Dermis blood vessel endothelial cell (primary cell): Measurements from ENCODE around the gene CPAMD8. TPM values are rescaled to one million over a fixed set of nuclear protein-coding genes. Genes with fewer than 3 reads are reported as not detected.

Source experiments
- DNase-seq: peaks from one replicate; pipeline ENCODE4 v3.0.0; 2010
- total RNA-seq: library from RNA; depleted of rRNA; stranded (reverse); fragments of >200 nt; gene quantifications from 2 replicates; pipeline ENCODE4 v1.2.3, GENCODE V29; 2014

Gene CPAMD8
- total RNA-seq, 1 donor from 2014 or later, result 3.7 TPM

DNA sequence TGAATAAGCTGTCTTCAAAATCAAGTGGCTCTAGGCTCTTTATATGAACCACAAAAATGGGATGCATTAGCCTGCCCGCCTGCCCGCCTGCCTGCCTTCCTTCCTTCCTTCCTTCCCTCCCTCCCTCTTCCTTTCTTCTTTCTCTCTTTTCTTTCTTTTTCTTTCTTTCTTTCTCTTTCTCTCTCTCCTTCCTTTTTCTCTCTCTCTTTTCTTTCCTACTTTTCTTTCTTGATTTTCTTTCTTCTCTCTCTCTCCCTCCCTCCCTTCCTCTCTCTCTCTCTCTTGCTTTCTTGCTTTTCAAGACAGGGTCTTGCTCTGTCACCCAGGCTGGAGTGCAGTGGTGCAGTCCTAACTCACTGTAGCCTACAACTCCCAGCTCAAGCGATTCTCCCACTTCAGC, 110.9 kb downstream of the CPAMD8 start:
- DNase-seq, result no peak

DNA sequence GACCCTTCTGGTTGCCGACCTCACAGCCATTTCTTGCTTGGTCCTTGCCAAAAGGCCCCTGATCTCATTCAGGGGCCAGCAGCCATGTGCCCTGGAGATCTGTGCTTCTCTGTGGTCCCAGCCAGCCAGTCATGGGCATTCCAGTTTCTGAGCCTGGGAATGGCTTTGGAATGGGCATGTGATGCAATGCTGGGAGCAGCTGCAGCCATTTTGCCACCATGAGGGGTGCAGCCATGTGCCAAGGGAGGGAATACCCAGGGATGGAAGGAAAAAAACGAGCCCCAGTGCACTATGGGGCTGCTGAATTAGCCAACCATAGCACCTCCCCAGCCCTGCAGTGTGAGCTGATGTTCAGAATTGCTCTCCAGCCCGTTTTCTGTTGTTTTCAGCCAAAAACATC, 111.5 kb downstream of the CPAMD8 start:
- DNase-seq, result no peak

DNA sequence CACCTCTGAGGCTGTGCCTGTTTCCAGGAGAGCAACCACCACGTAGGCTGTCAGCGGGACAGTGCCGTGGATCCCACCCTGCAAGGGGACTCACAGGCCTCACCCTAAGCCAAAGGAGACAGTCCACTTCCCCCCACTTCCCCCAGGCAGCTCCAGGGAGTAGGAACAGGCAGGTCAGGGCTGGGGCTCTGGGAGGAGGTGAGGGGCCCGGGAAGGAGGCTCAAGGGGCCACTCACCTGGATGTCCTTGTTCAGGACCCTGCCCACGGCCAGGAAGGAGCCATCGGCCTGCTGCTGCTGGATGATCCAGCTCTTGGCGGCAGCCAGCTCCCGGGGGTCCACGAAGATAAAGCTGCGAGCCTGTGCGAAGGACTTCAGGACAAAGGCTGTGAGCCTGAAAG, 112.2 kb downstream of the CPAMD8 start:
- no peak for DNase-seq

GRCh38 chr19:16912780-16913179, 113.8 kb downstream of the CPAMD8 start:
- DNase-seq, result no peak

GRCh38 chr19:16911046-16911445, 115.6 kb downstream of the CPAMD8 start:
- DNase-seq, result no peak

DNA sequence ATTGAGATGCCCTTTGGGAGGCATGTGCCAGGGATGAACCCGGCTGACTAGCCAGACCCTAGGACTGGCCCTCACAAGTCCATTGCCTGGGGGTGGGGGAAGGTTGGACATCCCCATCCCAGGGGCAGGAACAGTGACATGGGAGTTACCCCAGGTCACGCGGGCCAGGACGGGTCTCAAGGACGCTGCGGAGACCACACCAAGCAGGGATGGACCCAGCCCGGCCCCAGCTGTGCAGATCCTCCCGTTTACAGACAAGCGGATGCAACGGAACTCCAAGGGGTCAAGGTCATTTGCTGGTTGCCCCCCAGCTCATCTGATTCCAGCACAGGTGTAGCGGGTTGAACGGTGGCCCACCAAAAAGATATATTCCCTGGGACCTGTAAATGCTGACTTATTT, 117.9 kb downstream of the CPAMD8 start:
- no peak for DNase-seq

GRCh38 chr19:16904599-16904998, 122.0 kb downstream of the CPAMD8 start:
- DNase-seq, result no peak

DNA sequence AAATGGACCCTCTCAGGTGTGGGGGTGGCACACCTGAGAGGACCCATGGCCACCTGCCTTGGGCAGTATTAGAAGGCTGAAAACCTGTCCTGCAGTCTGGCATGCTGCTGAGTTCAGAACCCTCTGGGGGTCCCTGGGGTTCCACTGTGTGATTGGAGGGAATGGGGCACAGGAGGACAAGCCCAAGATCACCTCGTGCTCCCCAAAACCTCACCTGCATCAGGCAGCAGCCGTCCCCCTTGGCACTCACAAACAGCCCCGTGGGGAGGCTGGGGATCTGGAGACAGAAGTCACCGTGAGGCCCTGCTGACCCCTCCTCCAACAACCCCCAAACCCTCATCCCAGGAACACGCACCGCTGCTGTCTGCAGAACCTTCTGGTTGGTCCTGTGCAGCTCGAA, 123.3 kb downstream of the CPAMD8 start:
- DNase-seq, result no peak

GRCh38 chr19:16902545-16902944, 124.1 kb downstream of the CPAMD8 start:
- DNase-seq, result no peak

DNA sequence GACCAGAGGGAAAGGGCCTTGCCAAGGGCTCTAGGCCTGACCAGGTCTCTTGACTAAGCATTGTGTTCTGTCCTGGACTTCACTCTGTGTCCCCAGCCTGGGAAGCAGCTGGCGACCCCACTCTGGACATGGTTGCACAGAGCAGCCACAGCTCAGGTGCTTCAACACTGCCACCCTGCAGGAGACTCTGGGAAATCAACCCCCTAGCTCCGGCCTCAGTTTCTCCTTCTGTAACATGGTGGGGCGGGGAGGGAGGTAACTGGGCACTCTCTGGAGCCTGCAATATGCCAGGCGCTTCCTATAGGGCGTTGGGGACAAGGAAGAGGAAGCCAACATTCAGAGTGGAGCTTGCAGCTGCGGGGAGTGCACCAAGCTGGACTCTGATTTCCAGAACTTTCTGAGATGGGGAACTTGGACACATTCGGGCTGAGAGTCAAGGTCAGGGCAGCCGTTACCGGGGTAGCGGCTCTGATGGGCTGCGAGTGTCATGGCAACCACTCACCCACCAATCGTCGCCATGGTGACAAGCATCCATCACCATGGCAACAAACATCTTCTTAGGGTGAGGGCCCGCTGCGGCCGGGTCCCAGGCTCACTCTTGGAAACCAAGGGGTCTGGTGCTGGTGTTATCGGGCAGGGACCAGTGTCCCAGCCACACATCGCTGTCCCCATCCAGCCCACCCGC, 125.0 kb downstream of the CPAMD8 start:
- DNase-seq, result no peak

DNA sequence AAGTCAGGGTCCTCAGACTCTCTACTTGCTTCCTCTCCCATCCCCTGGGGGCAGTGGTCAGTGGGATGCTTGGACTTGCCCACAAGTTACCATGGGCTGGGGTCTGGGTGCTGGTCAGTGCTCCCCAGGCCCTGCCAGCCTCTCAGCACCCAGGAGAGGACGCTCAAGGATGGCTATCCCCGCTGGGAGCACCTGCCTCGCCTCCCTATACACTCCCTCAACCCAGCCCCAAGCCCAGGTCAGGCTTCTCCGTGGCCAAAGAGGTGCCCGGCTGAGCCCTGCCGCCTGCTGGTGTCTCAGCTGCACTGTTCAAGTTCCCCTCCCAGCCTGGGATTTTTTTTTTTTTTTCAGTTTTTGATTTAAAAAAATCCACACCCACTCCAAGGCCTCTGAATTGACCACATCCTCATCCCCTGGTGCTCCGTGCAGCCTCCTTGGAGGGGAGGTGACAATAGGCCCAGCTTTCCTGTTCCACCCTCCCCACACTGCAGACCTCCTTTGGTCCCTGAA, 127.0 kb downstream of the CPAMD8 start:
- peak; percentile 73 for DNase-seq

DNA sequence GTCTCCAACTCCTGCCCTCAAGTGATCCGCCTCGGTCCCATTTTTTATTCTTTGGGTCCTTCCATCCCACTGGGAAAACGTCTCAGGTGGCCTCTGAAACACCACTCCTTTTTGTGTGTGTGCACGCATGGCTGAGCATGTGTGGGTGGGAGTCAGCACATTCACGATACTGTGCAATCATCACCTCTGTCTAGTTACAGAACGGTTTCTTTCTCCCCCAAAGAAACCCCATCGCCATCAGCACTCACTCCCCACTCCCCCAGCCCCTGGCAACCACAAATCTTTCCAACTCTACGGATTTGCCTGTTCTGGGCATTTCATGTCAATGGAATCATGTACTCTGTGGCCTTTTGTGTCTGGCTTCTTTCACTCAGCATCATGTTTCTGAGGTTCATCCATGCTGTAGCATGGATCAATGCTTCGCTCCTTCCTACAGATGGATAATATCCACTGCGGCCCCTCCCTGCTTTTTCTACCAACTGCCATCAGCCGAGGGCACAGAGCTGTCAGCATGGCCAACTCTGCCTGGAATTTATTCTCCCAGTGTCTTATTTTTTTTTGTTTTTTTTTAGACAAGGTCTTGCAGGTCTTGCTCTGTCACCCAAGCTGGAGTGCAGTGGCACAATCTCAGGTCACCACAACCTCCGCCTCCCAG, 128.1 kb downstream of the CPAMD8 start:
- DNase-seq, result no peak

DNA sequence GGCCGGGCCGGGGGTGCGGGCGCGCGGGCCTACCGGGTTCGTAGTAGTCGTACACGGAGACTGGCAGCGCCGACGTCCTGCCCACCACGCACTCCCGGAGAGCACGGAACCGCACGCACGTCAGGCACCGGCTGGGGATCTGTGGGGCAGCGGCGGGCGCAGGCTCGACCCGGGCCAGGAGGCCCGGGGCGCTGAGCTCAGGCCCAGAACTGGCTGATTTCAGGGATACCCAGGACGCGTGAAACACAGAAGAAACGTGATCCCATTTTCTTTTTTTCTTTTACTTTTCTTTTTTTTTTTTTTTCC, 128.8 kb downstream of the CPAMD8 start:
- DNase-seq, result no peak

DNA sequence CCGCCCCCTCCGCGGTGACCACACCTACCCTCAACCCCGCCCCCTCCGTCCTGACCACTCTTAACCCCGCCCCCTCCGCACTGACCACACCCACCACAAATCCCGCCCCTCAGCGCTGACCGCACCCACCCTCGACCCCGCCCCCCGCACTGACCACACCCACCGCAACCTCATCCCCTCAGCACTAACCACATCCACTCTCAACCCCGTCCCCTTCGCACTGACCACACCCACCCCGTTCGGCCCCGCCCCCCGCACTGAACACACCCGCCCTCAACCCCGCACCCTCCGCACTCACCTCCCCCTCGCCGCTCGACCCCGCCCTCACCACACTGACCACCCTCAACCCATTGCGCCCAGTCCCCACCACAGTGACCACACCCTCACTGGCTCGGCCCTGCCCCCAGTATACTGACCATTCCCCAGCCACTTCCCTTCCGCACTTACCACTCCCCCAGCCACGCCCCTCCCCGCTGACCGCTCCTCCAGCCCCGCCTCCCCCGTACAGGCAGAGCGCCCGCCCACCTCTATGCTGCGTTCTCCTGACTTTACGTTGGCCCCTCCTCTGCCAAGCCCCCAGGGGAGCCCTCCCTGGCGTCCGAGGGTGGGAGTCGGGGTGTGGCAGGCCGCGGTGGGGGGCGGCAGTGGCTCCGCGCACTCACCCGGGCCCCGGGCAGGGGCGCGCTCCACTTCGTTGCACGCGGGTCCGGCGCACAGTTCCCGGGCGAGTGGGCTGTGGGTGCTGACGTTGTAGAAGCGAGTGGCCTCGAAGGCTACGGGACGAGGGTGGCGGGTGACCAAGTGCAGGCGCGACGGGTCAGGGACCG, 129.4 kb downstream of the CPAMD8 start:
- peak; percentile 97 for DNase-seq

- peak; percentile 23 for DNase-seq
Observed at GRCh38 chr19:16896146-16897028, 130.2 kb downstream of the CPAMD8 start.

DNA sequence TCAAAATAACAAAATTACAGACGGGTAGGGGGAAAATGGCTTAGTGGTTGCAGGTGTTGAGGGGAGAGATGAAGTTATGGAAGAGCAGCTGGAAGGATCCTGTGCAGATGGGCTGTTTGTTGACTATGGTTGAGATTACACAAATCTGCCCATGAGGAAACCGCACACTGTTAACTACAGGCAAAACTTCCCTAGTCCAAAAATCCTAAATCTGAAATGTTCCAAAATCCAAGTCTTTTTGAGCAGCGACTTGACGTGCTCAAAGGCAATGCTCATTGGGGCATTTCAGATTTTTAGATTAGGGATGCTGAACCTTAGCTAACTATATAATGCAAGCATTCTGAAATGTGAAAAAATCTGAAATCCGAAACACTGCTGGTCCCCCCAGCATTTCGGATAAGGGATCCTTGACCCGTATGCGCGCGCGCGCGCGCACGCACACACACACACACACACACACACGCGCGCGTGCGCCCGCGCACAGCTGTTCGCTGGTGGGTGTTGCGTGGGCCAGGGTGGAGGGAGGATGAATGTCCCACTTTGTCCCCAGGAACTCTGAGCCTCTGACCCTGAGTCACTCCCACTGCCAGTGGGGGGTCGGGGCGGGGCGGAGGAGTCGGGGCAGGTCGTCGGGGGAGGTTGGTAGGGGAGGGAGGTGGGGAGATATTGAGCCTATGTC, 131.0 kb downstream of the CPAMD8 start:
- DNase-seq, result no peak

- no peak for DNase-seq
Observed at GRCh38 chr19:16894080-16894479, 132.5 kb downstream of the CPAMD8 start.

- DNase-seq, result peak; percentile 37
Observed at GRCh38 chr19:16893686-16893989, 133.0 kb downstream of the CPAMD8 start.

DNA sequence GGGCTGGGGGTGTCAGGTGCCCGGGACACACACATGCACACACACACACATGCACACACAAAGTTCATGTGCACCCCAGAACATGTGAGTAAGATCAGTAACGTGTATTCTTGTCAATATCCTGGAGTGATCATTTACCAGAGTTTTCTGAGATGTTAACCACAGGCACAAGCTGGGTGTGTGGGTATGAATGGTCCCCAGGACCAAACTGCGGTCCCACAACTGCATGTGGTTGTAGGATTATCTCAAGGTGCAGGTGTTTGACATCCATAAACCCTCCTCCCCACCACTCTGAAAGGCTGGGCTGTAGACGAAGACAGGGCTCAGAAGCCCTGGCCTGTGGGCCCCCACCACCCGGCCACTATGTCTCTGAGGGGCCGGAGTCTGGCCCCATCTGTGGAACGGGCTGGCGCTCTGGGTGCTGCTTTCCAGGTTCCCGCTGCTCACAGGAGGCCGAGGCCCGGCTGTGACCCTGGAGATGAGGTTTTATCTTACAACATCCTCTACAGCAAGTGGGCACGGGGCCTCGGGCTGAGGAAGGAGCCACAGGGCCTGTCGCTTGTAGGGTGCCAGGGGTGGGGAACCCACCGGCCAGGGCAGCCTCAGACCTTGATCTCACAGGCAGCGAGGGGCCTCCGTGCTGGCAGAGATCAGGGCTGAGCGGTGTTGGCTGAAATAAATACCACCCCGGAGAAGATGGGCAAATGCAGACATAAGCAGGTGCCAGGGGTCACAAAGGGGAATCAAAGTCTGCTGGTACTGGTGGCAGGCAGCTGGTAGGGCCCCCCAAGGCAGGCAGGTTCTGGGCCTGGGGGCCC, 133.5 kb downstream of the CPAMD8 start:
- DNase-seq, result no peak

DNA sequence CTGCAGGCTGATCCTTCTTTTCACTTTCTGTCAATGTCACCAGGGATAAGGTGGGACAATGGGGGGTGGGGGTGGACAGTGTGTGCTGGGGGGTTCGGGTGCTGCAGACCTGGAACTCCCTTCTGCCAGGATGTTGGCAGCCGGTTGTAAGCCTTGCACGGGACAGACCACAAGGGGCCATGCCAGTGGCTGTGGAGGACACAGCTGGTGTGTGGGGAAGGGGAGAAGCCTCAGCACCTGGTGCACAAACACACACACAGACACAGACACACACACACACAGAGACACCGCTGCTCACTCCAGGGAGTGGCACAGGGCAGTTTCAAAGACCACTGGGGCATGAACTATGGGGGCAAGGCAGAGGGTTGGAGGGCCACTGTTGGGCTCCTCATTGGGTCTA, 134.2 kb downstream of the CPAMD8 start:
- no peak for DNase-seq

- no peak for DNase-seq
Observed at GRCh38 chr19:16891696-16892382, 134.8 kb downstream of the CPAMD8 start.
